ENCODE measurements around the gene RNASE1. TPM values are rescaled to one million over a fixed set of nuclear protein-coding genes. Genes with fewer than 3 reads are reported as not detected.
"Not testable (repeated sequence)": the region's sequence is repeated elsewhere in the genome, so short reads cannot be mapped to it uniquely, and the experiment has no call there.

RNASE1 gene
- total RNA-seq, 1 donor from 2014 or later, result 8.6 TPM

DNA sequence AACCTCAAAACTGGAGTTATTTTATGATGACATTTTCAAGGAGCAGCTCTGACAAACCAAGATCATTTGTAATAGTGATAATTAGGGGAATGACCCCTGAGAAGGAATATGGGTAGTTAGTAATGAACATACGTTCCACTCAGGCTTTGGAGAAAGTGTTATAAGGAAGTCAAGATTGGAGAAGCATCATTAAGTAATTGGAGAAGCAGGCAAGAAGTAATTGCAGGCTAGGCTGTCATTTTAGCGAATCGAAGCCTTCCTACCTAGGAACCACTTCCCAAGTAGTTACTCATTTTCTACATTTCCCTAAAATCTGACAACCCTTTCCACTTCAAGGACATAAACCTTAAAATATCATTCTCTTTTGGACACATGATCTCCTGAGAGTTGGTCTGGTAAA is 33.2 kb downstream of the RNASE1 start:
- ATAC-seq, result no peak

DNA sequence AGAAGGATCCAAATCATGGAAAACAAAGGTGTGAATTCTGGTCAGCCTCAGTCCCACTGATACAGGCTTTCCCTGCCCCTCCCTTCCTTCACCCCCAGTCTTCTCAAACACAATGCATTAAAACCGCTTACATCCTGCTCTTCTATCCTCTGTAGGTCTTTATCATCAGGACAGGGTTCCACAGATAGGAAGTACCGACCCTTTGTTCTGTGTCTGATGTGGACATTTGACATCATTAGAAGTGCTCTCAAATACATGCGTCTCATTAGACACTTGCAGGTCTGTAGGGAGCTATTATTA is 34.1 kb downstream of the RNASE1 start:
- ATAC-seq, result no peak

DNA sequence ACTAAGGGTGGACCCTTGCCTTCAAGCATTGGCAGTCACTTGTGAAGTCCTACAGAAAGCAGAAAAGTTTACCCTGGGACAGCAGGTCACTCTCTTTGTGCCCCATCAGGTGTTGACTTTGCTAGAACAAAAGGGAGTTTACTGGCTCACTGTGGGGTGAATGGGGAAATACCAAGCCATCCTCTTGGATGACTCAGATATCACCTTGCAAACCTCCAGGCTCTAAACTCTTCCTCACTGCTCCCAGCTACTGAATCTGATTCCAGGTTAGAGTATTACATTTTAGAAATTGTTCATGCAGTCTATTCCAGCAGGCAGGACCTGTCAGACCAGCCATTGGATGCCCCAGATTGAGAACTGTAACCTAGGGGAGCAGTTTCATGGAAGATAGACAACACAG is 41.7 kb downstream of the RNASE1 start:
- no peak for ATAC-seq

DNA sequence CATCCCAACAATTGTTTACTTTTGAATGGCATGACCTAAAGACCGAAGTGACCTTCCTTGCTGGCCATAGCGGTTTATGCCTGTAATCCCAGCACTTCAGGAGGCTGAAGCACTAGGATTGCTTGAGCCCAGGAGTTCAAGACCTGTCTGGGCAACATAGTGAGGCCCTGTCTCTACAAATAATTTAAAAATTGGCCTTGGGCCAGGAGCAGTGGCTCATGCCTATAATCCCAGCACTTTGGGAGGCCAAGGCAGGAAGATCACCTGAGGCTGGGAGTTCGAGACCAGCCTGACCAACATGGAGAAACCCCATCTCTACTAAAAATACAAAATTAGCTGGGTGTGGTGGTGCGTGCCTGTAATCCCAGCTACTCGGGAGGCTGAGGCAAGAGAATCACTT is 43.2 kb downstream of the RNASE1 start:
- ATAC-seq, result not testable (repeated sequence)

DNA sequence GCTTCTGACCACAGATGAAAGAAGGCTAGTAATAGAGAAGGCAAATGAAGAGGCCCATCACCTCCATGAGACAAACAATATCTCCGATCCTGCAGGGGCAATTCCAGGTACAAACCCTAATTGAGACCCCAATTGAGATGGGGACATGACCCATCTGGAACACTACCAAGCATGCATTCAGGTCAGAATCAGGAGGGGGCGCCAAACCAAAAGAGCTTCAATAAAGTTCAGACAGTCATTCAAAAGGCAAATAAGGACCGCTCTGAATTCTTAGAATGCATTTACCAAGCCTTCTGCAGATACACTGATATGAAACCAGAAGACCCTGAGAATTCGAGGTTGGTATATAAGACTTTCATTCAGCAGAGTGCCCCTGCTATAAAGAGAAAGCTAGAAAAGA is 44.7 kb downstream of the RNASE1 start:
- ATAC-seq, result no peak

DNA sequence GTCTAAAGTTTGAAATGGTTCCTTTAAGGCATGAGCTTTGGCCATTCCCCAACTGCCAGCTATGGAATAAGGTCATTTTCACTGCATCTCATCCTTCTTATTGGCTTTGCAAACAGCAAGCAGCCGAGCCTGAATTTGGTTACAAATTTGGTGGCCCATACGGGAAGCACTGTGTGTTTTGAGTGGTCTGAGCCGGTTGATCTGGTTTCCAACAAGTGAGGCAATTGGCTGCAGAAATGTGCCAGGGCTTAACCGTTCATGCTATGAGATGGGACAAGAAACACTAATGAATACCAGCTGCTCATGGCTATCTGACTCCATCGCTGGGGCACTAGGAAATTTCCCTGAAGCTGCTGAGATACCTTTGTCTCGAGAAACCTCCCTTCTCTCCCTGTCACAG is 47.6 kb downstream of the RNASE1 start:
- no peak for ATAC-seq

DNA sequence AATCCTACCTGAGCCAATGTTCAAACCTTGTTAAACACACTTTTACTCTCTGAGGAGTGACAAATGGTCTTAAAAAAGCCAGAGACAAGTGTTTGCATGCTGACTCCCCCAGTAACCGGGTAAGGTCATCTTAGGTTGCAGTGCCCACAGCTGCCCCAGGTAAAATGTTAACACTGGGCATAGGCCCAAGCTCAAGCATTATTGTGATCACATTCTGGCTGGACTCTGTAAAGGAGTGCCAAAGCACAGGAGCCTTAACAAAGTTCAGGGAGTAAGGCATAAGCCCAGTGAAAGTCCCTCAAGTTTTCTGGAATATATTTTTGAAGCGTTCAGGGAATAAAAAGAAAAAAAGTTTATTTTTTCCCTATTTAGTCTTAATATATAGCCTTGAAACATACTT is 48.3 kb downstream of the RNASE1 start:
- no peak for ATAC-seq

DNA sequence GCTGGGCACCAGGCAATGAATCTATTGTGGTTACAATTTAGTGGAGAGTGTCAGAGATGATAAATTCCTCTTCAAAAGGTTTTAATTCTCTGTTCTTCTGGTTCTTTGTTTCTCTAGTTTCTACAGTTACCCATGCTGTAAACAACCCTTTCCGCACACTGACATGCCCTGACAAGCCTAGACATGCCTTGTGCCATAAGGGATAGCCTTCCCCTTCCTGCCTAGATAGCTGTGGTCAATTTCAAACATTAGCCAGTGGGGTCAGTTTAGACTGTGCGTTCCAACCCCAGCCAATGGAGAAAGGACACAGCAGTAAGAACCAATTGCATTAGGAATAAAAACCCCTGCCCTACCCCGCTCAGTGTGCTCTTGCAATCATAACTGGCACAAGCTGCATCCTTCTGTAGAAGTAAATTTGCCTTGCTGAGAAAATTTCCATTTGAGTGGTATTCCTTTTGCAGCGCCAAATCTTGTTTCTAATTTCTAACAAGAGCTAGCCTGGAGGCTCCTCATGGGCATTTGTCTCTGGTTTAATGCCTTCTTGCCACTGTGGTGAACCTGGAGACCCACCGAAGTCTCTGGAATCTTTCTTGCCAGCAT is 50.6 kb downstream of the RNASE1 start:
- no peak for ATAC-seq

Other genes with a start within 250 kb of the RNASE1 start
- gene RNASE9, start 241.8 kb downstream of the RNASE1 start, total RNA-seq, result not detected
- not detected for gene RNASE11, start 214.8 kb downstream of the RNASE1 start, total RNA-seq
- not detected for gene RNASE12, start 211.5 kb downstream of the RNASE1 start, total RNA-seq
- gene OR6S1, start 161.2 kb downstream of the RNASE1 start, total RNA-seq, result not detected
- gene RNASE4, start 118.3 kb downstream of the RNASE1 start, total RNA-seq, result 1.7 TPM
- 2.3 TPM for gene ANG, start 114.1 kb downstream of the RNASE1 start, total RNA-seq
- gene EDDM3A, start 57.0 kb downstream of the RNASE1 start, total RNA-seq, result not detected
- gene EDDM3B, start 34.4 kb downstream of the RNASE1 start, total RNA-seq, result not detected
- 0.40 TPM for gene RNASE6, start 21.6 kb downstream of the RNASE1 start, total RNA-seq
- not detected for gene RNASE3, start 88.5 kb upstream of the RNASE1 start, total RNA-seq
- gene RNASE2, start 152.6 kb upstream of the RNASE1 start, total RNA-seq, result not detected
- gene METTL17, start 187.1 kb upstream of the RNASE1 start, total RNA-seq, result 37.8 TPM
- 15.7 TPM for gene SLC39A2, start 196.4 kb upstream of the RNASE1 start, total RNA-seq
- 54.7 TPM for gene NDRG2, start 222.2 kb upstream of the RNASE1 start, total RNA-seq
- not detected for gene TPPP2, start 227.4 kb upstream of the RNASE1 start, total RNA-seq
- not detected for gene RNASE13, start 232.0 kb upstream of the RNASE1 start, total RNA-seq
- gene RNASE7, start 239.5 kb upstream of the RNASE1 start, total RNA-seq, result 2.7 TPM